Activated gamma-delta T cell treated with Interleukin-2 at 50 U/mL for 16 hours (primary cell): Measurements from ENCODE around the gene PLD3.

ENCODE experiments used
- DNase-seq: peaks from one replicate; pipeline ENCODE4 v3.0.0-alpha.2; 2020

Gene PLD3

GRCh38 chr19:40335101-40335500 lies 13.4 kb upstream of the PLD3 start:
- no peak for DNase-seq

- no peak for DNase-seq
Observed at GRCh38 chr19:40335855-40336600, 12.5 kb upstream of the PLD3 start.

GRCh38 chr19:40336601-40336900 lies 11.9 kb upstream of the PLD3 start:
- no peak for DNase-seq

GRCh38 chr19:40337107-40337506 lies 11.4 kb upstream of the PLD3 start:
- no peak for DNase-seq

- no peak for DNase-seq
Observed at GRCh38 chr19:40337594-40337993, 10.9 kb upstream of the PLD3 start.

- DNase-seq: no peak
Observed at GRCh38 chr19:40339018-40339728, 9.3 kb upstream of the PLD3 start.

- no peak for DNase-seq
Observed at GRCh38 chr19:40341601-40342482, 6.7 kb upstream of the PLD3 start.

- no peak for DNase-seq
Observed at GRCh38 chr19:40342644-40343311, 5.7 kb upstream of the PLD3 start.

- DNase-seq: no peak
Observed at GRCh38 chr19:40344422-40344821, 4.1 kb upstream of the PLD3 start.

GRCh38 chr19:40348961-40349507 lies 539 bp downstream of the PLD3 start:
- no peak for DNase-seq

GRCh38 chr19:40355975-40356680 lies 7.6 kb downstream of the PLD3 start:
- DNase-seq: no peak

GRCh38 chr19:40356681-40357595 lies 8.4 kb downstream of the PLD3 start:
- no peak for DNase-seq

- DNase-seq: no peak
Observed at GRCh38 chr19:40357640-40358039, 9.1 kb downstream of the PLD3 start.

- no peak for DNase-seq
Observed at GRCh38 chr19:40358773-40359172, 10.3 kb downstream of the PLD3 start.

GRCh38 chr19:40360020-40360707 lies 11.7 kb downstream of the PLD3 start:
- no peak for DNase-seq

GRCh38 chr19:40360708-40361241 lies 12.3 kb downstream of the PLD3 start:
- DNase-seq: no peak

- DNase-seq: no peak
Observed at GRCh38 chr19:40362160-40362559, 13.7 kb downstream of the PLD3 start.

GRCh38 chr19:40363069-40363468 lies 14.6 kb downstream of the PLD3 start:
- DNase-seq: no peak

GRCh38 chr19:40365010-40365409 lies 16.5 kb downstream of the PLD3 start:
- DNase-seq: no peak
